Measurements from ENCODE around the gene LSM12.

DNA sequence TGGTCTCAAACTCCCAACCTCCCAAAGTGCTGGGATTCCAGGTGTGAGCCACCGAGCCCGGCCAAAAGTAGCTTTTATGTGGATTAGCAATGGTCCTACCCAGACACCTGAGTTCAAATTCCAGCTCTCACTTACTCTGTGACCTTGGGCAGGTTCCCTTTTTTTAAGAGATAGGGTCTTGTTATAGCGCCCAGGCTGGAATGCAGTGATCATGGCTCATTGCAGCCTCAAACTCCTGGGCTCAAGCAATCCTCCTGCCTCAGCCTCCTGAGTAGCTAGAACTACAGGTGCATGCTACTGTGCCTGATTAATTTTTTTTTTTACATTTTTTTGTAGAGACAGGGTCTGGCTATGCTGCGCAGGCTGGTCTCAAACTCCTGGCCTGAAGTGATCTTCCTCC is 40.3 kb upstream of the LSM12 start:
- TF ChIP-seq, protein P1, sequence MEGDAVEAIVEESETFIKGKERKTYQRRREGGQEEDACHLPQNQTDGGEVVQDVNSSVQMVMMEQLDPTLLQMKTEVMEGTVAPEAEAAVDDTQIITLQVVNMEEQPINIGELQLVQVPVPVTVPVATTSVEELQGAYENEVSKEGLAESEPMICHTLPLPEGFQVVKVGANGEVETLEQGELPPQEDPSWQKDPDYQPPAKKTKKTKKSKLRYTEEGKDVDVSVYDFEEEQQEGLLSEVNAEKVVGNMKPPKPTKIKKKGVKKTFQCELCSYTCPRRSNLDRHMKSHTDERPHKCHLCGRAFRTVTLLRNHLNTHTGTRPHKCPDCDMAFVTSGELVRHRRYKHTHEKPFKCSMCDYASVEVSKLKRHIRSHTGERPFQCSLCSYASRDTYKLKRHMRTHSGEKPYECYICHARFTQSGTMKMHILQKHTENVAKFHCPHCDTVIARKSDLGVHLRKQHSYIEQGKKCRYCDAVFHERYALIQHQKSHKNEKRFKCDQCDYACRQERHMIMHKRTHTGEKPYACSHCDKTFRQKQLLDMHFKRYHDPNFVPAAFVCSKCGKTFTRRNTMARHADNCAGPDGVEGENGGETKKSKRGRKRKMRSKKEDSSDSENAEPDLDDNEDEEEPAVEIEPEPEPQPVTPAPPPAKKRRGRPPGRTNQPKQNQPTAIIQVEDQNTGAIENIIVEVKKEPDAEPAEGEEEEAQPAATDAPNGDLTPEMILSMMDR (IDR thresholded peaks at IDR 0.05), result no peak
- TF ChIP-seq EZH2 (IDR thresholded peaks at IDR 0.05), result no peak

Measured in neural progenitor cell (in vitro differentiated cells).